HTR-8/SVneo (cell line): Measurements from ENCODE around the gene ZSWIM9.
"Not testable (repeated sequence)": the region's sequence is repeated elsewhere in the genome, so short reads cannot be mapped to it uniquely, and the experiment has no call there.

Source experiments
- DNase-seq: peaks from one replicate; pipeline ENCODE4 v3.0.0; 2011; ENCODE audit warnings: low spot score, mixed read lengths; ENCODE audit not compliant: insufficient read length
- FAIRE-seq: peaks from 2 replicates; lab custom pipeline; 2011; peaks lifted over from hg19 to GRCh38; lab: Jason Lieb, UNC

ZSWIM9 gene

DNA sequence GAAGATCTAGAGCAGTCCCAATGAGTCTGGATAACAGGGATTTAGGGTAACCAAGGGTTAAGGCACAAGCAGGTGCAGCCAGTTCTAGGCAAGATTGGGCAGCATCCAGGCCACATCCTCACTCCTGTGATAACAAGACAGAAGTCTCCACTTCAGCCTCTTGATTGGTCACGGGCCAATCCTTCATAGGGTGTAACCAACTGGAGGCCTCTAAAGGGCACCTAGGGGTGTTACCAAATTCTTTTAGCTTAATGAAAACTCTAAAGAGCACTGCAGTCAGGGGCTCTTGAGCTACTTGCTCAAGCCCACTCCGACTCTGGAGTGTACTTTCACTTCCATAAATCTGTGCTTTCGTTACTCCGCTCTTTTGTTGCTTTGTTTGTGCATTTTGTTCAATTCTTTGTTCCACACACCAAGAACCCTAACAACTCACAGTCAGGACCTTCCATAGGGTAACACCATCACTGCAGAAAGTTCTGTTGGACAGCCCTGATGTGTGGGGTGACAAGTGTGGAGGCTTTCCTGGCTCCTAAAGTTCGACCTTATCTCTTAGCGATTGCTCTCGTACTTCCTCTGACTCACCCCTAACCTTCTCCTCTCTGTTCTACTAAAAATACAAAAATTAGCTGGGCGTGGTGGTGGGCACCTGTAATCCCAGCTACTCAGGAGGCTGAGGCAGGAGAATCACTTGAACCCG lies 36.1 kb downstream of the ZSWIM9 start:
- no peak for DNase-seq
- no peak for FAIRE-seq

DNA sequence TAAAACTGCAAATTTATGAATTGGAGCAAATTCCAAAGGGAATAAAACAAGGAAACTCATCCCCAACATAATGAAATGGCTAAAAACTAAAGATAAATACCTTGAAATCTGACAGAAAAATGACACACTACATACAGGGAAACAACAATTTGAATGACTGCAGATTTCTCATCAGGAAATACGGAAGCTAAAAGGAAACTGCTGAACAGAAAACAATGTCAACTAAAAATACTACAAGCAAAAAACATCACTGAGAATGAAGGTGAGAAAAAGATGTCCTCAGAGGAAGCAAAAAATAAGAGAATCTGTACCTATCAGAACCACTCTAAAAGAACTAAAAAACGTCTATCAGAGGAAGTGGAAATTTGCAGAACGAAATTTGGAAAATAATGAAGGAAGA lies 39.5 kb downstream of the ZSWIM9 start:
- DNase-seq = no peak
- FAIRE-seq = no peak

DNA sequence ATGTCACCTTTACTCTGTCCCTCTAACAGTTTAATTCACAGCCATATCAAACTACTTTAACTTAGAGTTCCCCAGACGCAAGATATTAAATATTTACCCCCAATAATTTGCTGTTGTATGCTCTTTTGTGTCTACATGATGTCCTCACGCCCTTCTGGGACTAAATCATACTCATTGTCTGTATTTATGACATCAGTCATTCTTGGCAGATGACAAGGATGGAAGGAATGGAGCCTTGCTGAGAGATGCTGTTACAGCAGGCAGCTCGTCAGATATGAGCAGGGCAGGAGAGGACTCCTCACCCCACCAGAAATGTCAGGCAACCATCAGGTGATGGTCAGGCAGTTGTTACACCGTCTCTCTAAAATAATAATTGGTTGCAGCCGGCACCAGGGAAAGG lies 43.5 kb downstream of the ZSWIM9 start:
- DNase-seq (no peak), FAIRE-seq (no peak)

DNA sequence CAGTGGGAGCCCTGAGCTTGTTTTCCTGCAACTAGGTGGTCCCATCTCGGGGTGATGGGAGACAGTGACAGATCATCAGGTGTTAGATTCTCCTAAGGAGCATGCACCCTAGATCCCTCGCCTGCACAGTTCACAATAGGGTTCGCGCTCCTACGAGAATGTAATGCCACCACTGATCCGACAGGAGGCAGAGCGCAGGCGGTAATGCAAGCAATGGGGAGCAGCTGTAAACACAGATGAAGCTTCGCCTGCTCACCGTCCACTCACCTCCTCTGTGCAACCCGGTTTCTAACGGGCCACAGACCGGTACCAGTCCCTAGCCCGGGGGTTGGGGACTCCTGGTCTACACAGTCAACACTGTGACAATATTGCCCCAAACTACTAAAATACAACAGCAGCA lies 46.5 kb downstream of the ZSWIM9 start:
- no peak for FAIRE-seq
- no peak for DNase-seq

DNA sequence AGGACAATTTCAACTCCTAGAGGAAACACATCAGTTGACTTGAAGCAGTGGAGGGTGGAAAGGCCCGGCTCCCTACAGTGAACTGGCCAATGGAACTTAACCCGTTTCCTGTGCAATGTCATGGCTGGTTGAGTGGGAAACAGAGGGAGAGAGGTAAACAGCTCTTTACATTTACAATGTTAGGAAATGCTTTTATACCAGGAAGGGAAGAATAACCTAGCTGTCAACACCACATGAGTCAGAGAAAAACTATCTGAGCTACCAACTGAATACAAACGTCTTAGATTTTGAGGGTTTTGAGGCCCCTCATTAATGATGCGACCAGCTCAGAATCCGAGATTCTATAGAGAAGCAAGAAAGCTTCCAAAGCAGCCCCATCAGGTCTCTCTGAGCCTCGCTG lies 48.5 kb downstream of the ZSWIM9 start:
- peak; percentile 42 for DNase-seq
- FAIRE-seq = peak; percentile 74

DNA sequence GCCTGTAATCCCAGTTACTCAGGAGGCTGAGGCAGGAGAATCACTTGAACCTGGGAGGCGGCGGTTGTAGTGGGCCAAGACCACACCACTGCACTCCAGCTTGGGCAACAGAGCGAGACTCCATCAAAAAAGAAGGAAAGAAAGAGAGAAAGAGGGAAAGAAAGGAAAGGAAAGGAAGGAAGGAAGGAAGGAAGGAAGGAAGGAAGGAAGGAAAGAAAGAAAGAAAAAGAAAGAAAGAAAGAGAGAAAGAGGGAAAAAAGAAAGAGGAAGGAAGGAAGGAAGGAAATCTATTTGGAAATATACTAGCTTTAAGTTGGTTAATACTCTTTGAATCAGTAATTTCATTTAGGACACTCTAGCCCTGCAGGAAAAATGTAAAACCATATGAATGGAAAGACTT lies 50.3 kb downstream of the ZSWIM9 start:
- FAIRE-seq = not testable (repeated sequence)

DNA sequence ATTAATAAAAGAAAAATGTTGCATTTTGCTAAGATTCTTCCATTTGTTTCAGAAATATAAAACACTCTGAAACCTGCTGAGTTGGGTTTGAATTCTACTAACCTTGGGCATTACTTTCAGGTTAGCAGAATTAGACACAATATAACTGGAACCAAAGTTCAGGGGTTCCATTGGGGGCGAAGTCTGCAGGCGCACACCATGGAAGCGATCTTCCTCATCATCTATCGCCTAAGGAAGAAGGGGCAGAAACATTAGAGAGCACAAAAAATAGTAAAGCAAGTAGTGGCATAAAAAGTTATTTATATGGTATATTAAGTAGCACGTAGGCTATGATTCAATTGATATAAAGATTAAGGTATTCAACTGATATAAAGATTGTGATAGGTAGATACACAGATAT lies 51.1 kb downstream of the ZSWIM9 start:
- FAIRE-seq (no peak), DNase-seq (no peak)

More for the DNA sequence above, 50.3 kb downstream of the ZSWIM9 start:
- not testable (repeated sequence) for DNase-seq

DNA sequence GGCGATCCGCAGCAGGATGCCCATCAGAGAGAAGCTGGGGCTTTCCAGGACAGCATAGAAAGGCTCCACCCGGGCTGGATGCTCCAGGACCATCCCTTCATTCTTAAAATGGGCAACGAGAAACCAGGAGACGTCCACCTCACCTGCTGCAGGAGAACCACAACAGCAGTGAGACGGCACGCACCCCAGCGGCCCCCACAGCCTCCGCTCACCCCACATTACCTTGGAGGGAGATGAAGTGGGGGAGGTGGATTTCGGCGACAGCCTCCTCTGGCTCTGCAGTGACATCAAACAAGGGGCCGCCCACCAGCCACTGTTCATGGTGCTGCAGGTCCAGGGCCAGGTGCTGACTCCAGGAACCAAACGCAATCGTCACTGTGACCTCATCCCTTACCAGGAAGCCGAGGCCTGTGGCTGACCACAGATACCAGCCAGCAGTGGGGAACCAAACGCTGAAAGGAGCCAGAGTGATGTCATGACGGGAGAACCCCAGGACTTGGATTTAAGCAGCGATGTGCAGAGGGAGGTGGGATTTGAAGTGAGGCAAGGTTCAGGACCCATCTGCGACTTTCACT lies 60.2 kb downstream of the ZSWIM9 start:
- FAIRE-seq (no peak), DNase-seq (no peak)

DNA sequence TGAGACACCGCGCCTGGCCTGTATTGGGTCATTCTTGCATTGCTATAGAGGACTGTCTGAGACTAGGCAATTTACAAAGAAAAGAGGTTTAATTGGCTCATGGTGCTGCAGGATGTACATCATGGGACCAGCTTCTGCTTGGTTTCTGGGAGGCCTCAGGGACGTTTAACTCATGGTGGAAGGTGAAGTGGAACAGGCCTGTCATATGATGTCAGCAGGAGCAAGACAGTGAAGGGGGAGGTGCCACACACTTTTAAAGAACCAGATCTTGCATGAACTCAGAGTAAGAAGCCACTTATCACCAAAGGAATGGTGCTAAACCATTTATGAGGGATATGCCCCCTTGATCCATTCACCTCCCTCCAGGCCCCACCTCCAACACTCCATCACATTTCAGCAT lies 66.6 kb downstream of the ZSWIM9 start:
- no peak for DNase-seq
- no peak for FAIRE-seq

DNA sequence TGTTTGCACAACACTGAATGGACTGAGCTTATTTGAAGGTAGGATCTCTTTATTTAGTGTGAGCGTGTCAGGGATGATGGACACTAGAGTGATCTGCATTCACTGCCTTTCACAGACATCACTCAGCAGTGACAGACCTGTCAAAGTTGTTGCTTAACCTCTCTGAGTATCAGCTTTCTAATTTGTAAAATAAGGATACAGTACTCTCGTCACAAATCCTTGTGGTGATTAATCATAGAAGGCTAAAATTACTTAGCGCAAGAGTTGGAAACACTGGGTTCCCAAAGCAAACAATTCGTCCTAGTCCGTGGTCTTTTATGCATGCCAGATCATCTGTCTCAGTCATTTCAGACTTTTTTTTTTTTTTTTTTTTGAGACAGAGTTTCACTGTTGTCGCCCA lies 68.6 kb downstream of the ZSWIM9 start:
- DNase-seq = no peak
- FAIRE-seq = no peak

DNA sequence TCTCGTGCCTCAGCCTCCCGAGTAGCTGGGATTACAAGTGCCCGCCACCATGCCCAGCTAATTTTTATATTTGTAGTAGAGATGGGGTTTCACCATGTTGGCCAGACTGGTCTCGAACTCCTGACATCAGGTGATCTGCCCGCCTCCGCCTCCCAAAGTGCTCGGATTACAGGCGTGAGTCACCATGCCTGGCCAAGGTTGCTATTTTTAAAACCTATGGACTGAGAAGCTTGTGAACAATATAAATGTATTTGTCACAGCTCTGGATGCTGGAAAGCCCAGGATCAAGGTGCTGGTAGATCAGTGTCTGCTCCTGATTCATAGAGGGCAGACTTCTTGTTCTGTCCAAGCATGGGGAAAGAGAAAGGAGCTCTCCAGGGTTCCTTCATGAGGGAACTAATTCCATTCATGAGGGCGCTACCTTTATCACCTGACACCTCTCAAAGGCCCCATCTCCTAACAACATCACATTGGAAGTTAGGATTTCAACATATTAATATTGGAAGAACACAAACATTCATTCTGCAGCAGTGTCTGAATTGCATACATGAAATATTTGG lies 69.2 kb downstream of the ZSWIM9 start:
- DNase-seq = no peak
- no peak for FAIRE-seq

DNA sequence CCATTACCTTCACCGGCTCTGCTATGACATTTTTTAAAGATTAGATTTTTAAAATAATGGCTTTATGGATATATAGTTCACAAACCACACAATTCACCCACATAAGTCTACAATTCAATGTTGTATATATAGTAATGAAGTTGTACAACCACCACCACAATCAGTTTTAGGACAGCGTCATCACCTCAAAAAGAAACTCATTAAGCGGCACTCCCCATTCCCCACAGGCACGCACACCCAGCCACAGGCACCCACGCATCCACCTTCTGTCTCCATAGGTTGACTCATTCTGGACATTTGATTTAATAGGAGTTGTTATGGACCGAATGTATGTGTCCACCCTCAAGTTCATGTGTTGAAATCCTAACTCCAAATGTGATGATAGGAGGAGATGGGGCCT lies 71.3 kb downstream of the ZSWIM9 start:
- not testable (repeated sequence) for DNase-seq, FAIRE-seq

DNA sequence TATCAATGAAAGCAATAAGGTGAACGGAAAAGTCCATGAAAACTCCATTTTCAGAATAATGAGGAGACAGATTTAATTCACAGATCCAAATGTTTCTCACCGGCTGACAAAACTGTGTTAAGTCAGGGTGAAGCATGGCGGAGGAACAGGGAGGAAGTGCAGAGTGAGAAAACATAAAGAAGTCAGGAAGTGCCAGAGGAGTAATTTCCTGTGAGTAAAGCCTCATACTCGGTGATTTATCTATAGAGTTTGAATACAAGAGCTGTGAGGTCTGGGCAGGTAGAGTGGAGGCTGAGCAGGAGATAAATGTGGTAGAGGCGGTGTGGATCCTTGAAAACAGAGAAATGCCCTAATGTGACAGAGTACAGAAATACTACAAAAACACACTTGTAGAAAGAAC lies 73.8 kb downstream of the ZSWIM9 start:
- FAIRE-seq = peak; percentile 16
- no peak for DNase-seq

DNA sequence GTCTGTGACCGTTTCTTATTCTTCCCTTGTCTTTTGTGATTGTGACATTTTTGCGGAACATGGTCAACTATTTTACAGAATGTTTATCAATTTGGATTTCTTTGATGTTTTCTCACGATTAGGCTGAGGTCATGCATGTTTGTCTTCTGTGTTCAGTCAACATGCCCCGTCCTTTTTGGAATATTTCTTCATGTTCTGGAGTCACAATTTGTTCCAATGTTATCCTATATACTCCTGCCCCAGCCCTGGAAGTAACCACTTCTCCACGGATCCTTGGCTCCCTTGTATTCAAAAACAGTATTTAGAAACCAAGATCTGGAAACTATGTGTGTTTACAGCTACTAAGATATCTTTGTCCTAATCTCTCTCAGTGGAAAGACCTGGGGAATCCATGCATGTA lies 75.6 kb downstream of the ZSWIM9 start:
- FAIRE-seq = peak; percentile 20
- DNase-seq = no peak

DNA sequence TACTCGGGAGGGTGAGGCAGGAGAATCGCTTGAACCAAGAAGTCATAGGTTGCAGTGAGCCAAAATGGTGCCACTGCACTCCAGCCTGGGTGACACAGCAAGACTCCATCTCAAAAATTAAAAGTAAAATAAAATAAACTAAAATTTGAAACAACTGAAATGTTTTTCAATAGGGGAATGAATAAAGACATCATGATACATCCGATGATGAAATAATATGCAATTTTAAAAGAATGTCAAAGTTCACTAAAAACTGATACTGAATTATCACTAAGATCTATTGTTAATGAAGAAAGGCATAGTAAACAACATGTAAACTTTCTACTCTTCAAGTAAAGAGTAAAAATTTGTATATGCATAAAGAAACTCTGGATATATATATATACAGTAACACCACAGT lies 76.7 kb downstream of the ZSWIM9 start:
- DNase-seq = no peak
- FAIRE-seq = no peak
